ENCODE data around the gene PKNOX2.

Gene PKNOX2

GRCh38 chr11:125317416-125317815 lies 152.9 kb downstream of the PKNOX2 start:
- no peak for DNase-seq

- no peak for DNase-seq
Measured at GRCh38 chr11:125319649-125320048, 155.1 kb downstream of the PKNOX2 start.

GRCh38 chr11:125320347-125321076 lies 156.0 kb downstream of the PKNOX2 start:
- DNase-seq, result no peak

GRCh38 chr11:125322289-125322688 lies 157.7 kb downstream of the PKNOX2 start:
- no peak for DNase-seq

GRCh38 chr11:125325196-125325595 lies 160.6 kb downstream of the PKNOX2 start:
- no peak for DNase-seq

GRCh38 chr11:125326126-125326525 lies 161.6 kb downstream of the PKNOX2 start:
- no peak for DNase-seq

GRCh38 chr11:125327518-125328224 lies 163.1 kb downstream of the PKNOX2 start:
- no peak for DNase-seq

- DNase-seq, result no peak
Measured at GRCh38 chr11:125328225-125328580, 163.7 kb downstream of the PKNOX2 start.

- no peak for DNase-seq
Measured at GRCh38 chr11:125329786-125330185, 165.2 kb downstream of the PKNOX2 start.

GRCh38 chr11:125330462-125331325 lies 166.1 kb downstream of the PKNOX2 start:
- no peak for DNase-seq

- no peak for DNase-seq
Measured at GRCh38 chr11:125331357-125332035, 166.9 kb downstream of the PKNOX2 start.

- DNase-seq, result no peak
Measured at GRCh38 chr11:125332821-125333220, 168.3 kb downstream of the PKNOX2 start.

- no peak for DNase-seq
Measured at GRCh38 chr11:125333354-125334073, 169.0 kb downstream of the PKNOX2 start.

GRCh38 chr11:125335106-125335505 lies 170.6 kb downstream of the PKNOX2 start:
- DNase-seq, result no peak

GRCh38 chr11:125337836-125338834 lies 173.6 kb downstream of the PKNOX2 start:
- DNase-seq, result no peak

- no peak for DNase-seq
Measured at GRCh38 chr11:125338886-125339811, 174.6 kb downstream of the PKNOX2 start.

- DNase-seq, result no peak
Measured at GRCh38 chr11:125341676-125342075, 177.1 kb downstream of the PKNOX2 start.

GRCh38 chr11:125342281-125342930 lies 177.9 kb downstream of the PKNOX2 start:
- no peak for DNase-seq

- no peak for DNase-seq
Measured at GRCh38 chr11:125343086-125343717, 178.7 kb downstream of the PKNOX2 start.

Data from NCI-H446 (cell line).